K562 (cell line): ENCODE data around the gene PRM3.

Experiments used
- BRCA1 ChIP-seq, 2 experiments: fragments of 450-650 bp in 1 of 2; sonication (generic) in 1 of 2; formaldehyde crosslinking in 1 of 2; IDR thresholded peaks; 2 replicates each; pipeline versions ENCODE4 v1.5.0 to v1.6.1; 2017 to 2020; ENCODE audit warnings: mild to moderate bottlenecking in 1 of 2, missing genetic modification reagents in 1 of 2
- CBX3 ChIP-seq, 2 experiments: IDR thresholded peaks; 1 replicate in 1 of 2; 2 replicates in 1 of 2; pipeline ENCODE4 v1.6.1; 2012; ENCODE audit warnings: inconsistent platforms in 2 of 2, low read length in 2 of 2, borderline replicate concordance in 1 of 2, control low read depth in 1 of 2
- EGR1 ChIP-seq: fragments of 450-650 bp; conservative IDR thresholded peaks from 2 replicates; pipeline ENCODE4 v1.6.1; 2017; ENCODE audit warnings: mild to moderate bottlenecking
- ETV6 ChIP-seq, 3 experiments: fragments of 150-350 bp in 1 of 3; sonication (generic) in 1 of 3; formaldehyde crosslinking in 1 of 3; IDR thresholded peaks; 2 replicates each; pipeline versions ENCODE4 v1.6.1 to v1.8.0; 2014 to 2022; ENCODE audit warnings: borderline replicate concordance in 2 of 3, low read depth in 2 of 3, antibody characterized with exemption in 1 of 3, low read length in 1 of 3, mild to moderate bottlenecking in 1 of 3, missing genetic modification reagents in 1 of 3
- HMGXB4 ChIP-seq: sonication (generic); formaldehyde crosslinking; IDR thresholded peaks from 2 replicates; pipeline ENCODE4 v1.8.1; 2023; ENCODE audit warnings: mild to moderate bottlenecking, missing genetic modification reagents
- NR2C1 ChIP-seq, 2 experiments: fragments of 450-650 bp; IDR thresholded peaks; 2 replicates each; pipeline ENCODE4 v1.6.1; 2017; ENCODE audit warnings: mild to moderate bottlenecking in 2 of 2, antibody characterized with exemption in 1 of 2, inconsistent platforms in 1 of 2, missing compliant biosample characterization in 1 of 2, missing genetic modification characterization in 1 of 2
- POLR2AphosphoS5 ChIP-seq: IDR thresholded peaks from 2 replicates; pipeline ENCODE4 v1.6.1; 2011; ENCODE audit warnings: mild to moderate bottlenecking, low read depth, low read length, moderate library complexity; ENCODE audit not compliant: control insufficient read depth, insufficient read depth
- REST ChIP-seq, 2 experiments: fragments of 450-650 bp; formaldehyde crosslinking in 1 of 2; IDR thresholded peaks; 2 replicates each; pipeline versions ENCODE4 v1.4.0 to v1.6.1; 2014 to 2020; ENCODE audit warnings: mild to moderate bottlenecking in 2 of 2, borderline replicate concordance in 1 of 2, low read depth in 1 of 2
- SMC3 ChIP-seq: conservative IDR thresholded peaks from 2 replicates; pipeline ENCODE4 v1.6.1; 2011; ENCODE audit warnings: low read depth, low read length, improper control_type of control experiment; ENCODE audit not compliant: insufficient read depth
- ZNF347 ChIP-seq: fragments of 450-650 bp; formaldehyde crosslinking; IDR thresholded peaks from 2 replicates; pipeline ENCODE4 v1.4.0; 2020; ENCODE audit warnings: low read depth, mild to moderate bottlenecking, moderate library complexity

GRCh38 chr16:11273721-11274324 lies 394 bp upstream of the PRM3 start:
- TF ChIP-seq BRCA1 (IDR thresholded peaks at IDR 0.05) (no peak), BRCA1 (CRISPR knock-in tag; IDR thresholded peaks at IDR 0.05) (no peak), CBX3 (IDR thresholded peaks at IDR 0.05; ENCODE audit: borderline replicate concordance in 1 of 2, low read length in 2 of 2) (no peak), ETV6 (IDR thresholded peaks at IDR 0.05; ENCODE audit: borderline replicate concordance in 1 of 2, low read depth in 2 of 2, low read length in 1 of 2) (no peak), ETV6 (CRISPR knock-in tag; IDR thresholded peaks at IDR 0.05; ENCODE audit: borderline replicate concordance) (no peak), SMC3 (no peak), NR2C1 (IDR thresholded peaks at IDR 0.05) (no peak), NR2C1 (tag; IDR thresholded peaks at IDR 0.05) (no peak), HMGXB4 (CRISPR knock-in tag) (no peak), ZNF347 (no peak), REST (IDR thresholded peaks at IDR 0.05; ENCODE audit: borderline replicate concordance) (no peak), REST (CRISPR knock-in tag; IDR thresholded peaks at IDR 0.05; ENCODE audit: low read depth) (no peak), POLR2AphosphoS5 (no peak), EGR1 (no peak)
